ENCODE results near the gene VPS41.

Gene VPS41

GRCh38 chr7:38736138-38736537 is 172.9 kb downstream of the VPS41 start:
- H3K9ac ChIP-seq (ENCODE audit: low read depth, low read length): no peak overlapping the region
- H3K9me3 ChIP-seq (ENCODE audit: control insufficient read depth, insufficient read depth, low read length): no peaks in the 10 kb centered on the region
- no peaks in the 10 kb centered on the region for H3K4me1 ChIP-seq (ENCODE audit: control insufficient read depth, insufficient read depth, low read length)
- peaks cover 20% of the 10 kb centered on the region for H3K36me3 ChIP-seq (ENCODE audit: control insufficient read depth, insufficient read depth, low read length)
- no peak overlapping the region for H3K27ac ChIP-seq (ENCODE audit: low read depth, low read length)
- H3K27me3 ChIP-seq (ENCODE audit: control insufficient read depth, insufficient read depth, low read length): no peaks in the 10 kb centered on the region
- no peak overlapping the region for H3K4me3 ChIP-seq (ENCODE audit: low read depth, low read length)

- no peak overlapping the region for H3K27ac ChIP-seq (ENCODE audit: low read depth, low read length)
- H3K9me3 ChIP-seq (ENCODE audit: control insufficient read depth, insufficient read depth, low read length): no peaks in the 10 kb centered on the region
- peaks cover 12% of the 10 kb centered on the region for H3K4me1 ChIP-seq (ENCODE audit: control insufficient read depth, insufficient read depth, low read length)
- H3K36me3 ChIP-seq (ENCODE audit: control insufficient read depth, insufficient read depth, low read length): peaks cover 9% of the 10 kb centered on the region; the same call in 1 of the 2 replicates
- no peaks in the 10 kb centered on the region for H3K27me3 ChIP-seq (ENCODE audit: control insufficient read depth, insufficient read depth, low read length)
- H3K9ac ChIP-seq (ENCODE audit: low read depth, low read length): no peak overlapping the region
- H3K4me3 ChIP-seq (ENCODE audit: low read depth, low read length): no peak overlapping the region
These were observed 177.8 kb downstream of the VPS41 start for GRCh38 chr7:38731215-38731614.

- peak overlapping the region; percentile 18 for H3K27ac ChIP-seq (ENCODE audit: low read depth, low read length)
- peaks cover 24% of the 10 kb centered on the region; the same call in 1 of the 2 replicates for H3K36me3 ChIP-seq (ENCODE audit: control insufficient read depth, insufficient read depth, low read length)
- H3K4me1 ChIP-seq (ENCODE audit: control insufficient read depth, insufficient read depth, low read length): peaks cover 12% of the 10 kb centered on the region
- H3K27me3 ChIP-seq (ENCODE audit: control insufficient read depth, insufficient read depth, low read length): no peaks in the 10 kb centered on the region
- H3K4me3 ChIP-seq (ENCODE audit: low read depth, low read length): no peak overlapping the region
- H3K9ac ChIP-seq (ENCODE audit: low read depth, low read length): no peak overlapping the region
- H3K9me3 ChIP-seq (ENCODE audit: control insufficient read depth, insufficient read depth, low read length): no peaks in the 10 kb centered on the region
These were observed 180.8 kb downstream of the VPS41 start for GRCh38 chr7:38728145-38728544.

GRCh38 chr7:38727184-38727940 is 181.6 kb downstream of the VPS41 start:
- peaks cover 12% of the 10 kb centered on the region for H3K4me1 ChIP-seq (ENCODE audit: control insufficient read depth, insufficient read depth, low read length)
- no peaks in the 10 kb centered on the region for H3K9me3 ChIP-seq (ENCODE audit: control insufficient read depth, insufficient read depth, low read length)
- no peak overlapping the region for H3K9ac ChIP-seq (ENCODE audit: low read depth, low read length)
- H3K27me3 ChIP-seq (ENCODE audit: control insufficient read depth, insufficient read depth, low read length): no peaks in the 10 kb centered on the region
- H3K36me3 ChIP-seq (ENCODE audit: control insufficient read depth, insufficient read depth, low read length): peaks cover 26% of the 10 kb centered on the region; the same call in 1 of the 2 replicates
- no peak overlapping the region for H3K4me3 ChIP-seq (ENCODE audit: low read depth, low read length)
- H3K27ac ChIP-seq (ENCODE audit: low read depth, low read length): peak overlapping the region; percentile 18

- Histone ChIP-seq H3K4me3 (ENCODE audit: low read depth, low read length) (no peak overlapping the region), H3K27me3 (ENCODE audit: control insufficient read depth, insufficient read depth, low read length) (no peaks in the 10 kb centered on the region)
These were observed 185.7 kb downstream of the VPS41 start for GRCh38 chr7:38723327-38723726.

GRCh38 chr7:38716397-38716796 is 192.6 kb downstream of the VPS41 start:
- Histone ChIP-seq H3K9ac (ENCODE audit: low read depth, low read length) (no peak overlapping the region), H3K4me1 (ENCODE audit: control insufficient read depth, insufficient read depth, low read length) (no peaks in the 10 kb centered on the region; the same call in 1 of the 2 replicates), H3K27ac (ENCODE audit: low read depth, low read length) (no peak overlapping the region), H3K27me3 (ENCODE audit: control insufficient read depth, insufficient read depth, low read length) (no peaks in the 10 kb centered on the region), H3K4me3 (ENCODE audit: low read depth, low read length) (no peak overlapping the region), H3K36me3 (ENCODE audit: control insufficient read depth, insufficient read depth, low read length) (no peaks in the 10 kb centered on the region), H3K9me3 (ENCODE audit: control insufficient read depth, insufficient read depth, low read length) (no peaks in the 10 kb centered on the region)

More at GRCh38 chr7:38723327-38723726, 185.7 kb downstream of the VPS41 start:
- peaks cover 30% of the 10 kb centered on the region; the same call in 1 of the 2 replicates for H3K36me3 ChIP-seq (ENCODE audit: control insufficient read depth, insufficient read depth, low read length)
- H3K27ac ChIP-seq (ENCODE audit: low read depth, low read length): no peak overlapping the region
- H3K9ac ChIP-seq (ENCODE audit: low read depth, low read length): no peak overlapping the region
- peaks cover 12% of the 10 kb centered on the region for H3K4me1 ChIP-seq (ENCODE audit: control insufficient read depth, insufficient read depth, low read length)
- H3K9me3 ChIP-seq (ENCODE audit: control insufficient read depth, insufficient read depth, low read length): no peaks in the 10 kb centered on the region

GRCh38 chr7:38709123-38709522 is 199.9 kb downstream of the VPS41 start:
- no peaks in the 10 kb centered on the region for H3K27me3 ChIP-seq (ENCODE audit: control insufficient read depth, insufficient read depth, low read length)
- no peak overlapping the region for H3K27ac ChIP-seq (ENCODE audit: low read depth, low read length)
- H3K4me1 ChIP-seq (ENCODE audit: control insufficient read depth, insufficient read depth, low read length): no peaks in the 10 kb centered on the region
- no peaks in the 10 kb centered on the region for H3K36me3 ChIP-seq (ENCODE audit: control insufficient read depth, insufficient read depth, low read length)
- no peak overlapping the region for H3K9ac ChIP-seq (ENCODE audit: low read depth, low read length)
- no peaks in the 10 kb centered on the region for H3K9me3 ChIP-seq (ENCODE audit: control insufficient read depth, insufficient read depth, low read length)
- no peak overlapping the region for H3K4me3 ChIP-seq (ENCODE audit: low read depth, low read length)

GRCh38 chr7:38704751-38705150 is 204.2 kb downstream of the VPS41 start:
- no peak overlapping the region for H3K27ac ChIP-seq (ENCODE audit: low read depth, low read length)
- no peaks in the 10 kb centered on the region for H3K4me1 ChIP-seq (ENCODE audit: control insufficient read depth, insufficient read depth, low read length)
- H3K36me3 ChIP-seq (ENCODE audit: control insufficient read depth, insufficient read depth, low read length): no peaks in the 10 kb centered on the region
- no peaks in the 10 kb centered on the region for H3K27me3 ChIP-seq (ENCODE audit: control insufficient read depth, insufficient read depth, low read length)
- no peak overlapping the region for H3K4me3 ChIP-seq (ENCODE audit: low read depth, low read length)
- no peak overlapping the region for H3K9ac ChIP-seq (ENCODE audit: low read depth, low read length)
- H3K9me3 ChIP-seq (ENCODE audit: control insufficient read depth, insufficient read depth, low read length): no peaks in the 10 kb centered on the region

GRCh38 chr7:38704041-38704547 is 204.9 kb downstream of the VPS41 start:
- H3K9me3 ChIP-seq (ENCODE audit: control insufficient read depth, insufficient read depth, low read length): no peaks in the 10 kb centered on the region
- no peaks in the 10 kb centered on the region for H3K27me3 ChIP-seq (ENCODE audit: control insufficient read depth, insufficient read depth, low read length)
- H3K4me3 ChIP-seq (ENCODE audit: low read depth, low read length): no peak overlapping the region
- H3K4me1 ChIP-seq (ENCODE audit: control insufficient read depth, insufficient read depth, low read length): no peaks in the 10 kb centered on the region
- H3K27ac ChIP-seq (ENCODE audit: low read depth, low read length): no peak overlapping the region
- H3K36me3 ChIP-seq (ENCODE audit: control insufficient read depth, insufficient read depth, low read length): no peaks in the 10 kb centered on the region
- no peak overlapping the region for H3K9ac ChIP-seq (ENCODE audit: low read depth, low read length)

GRCh38 chr7:38703093-38703492 is 205.9 kb downstream of the VPS41 start:
- Histone ChIP-seq H3K27me3 (ENCODE audit: control insufficient read depth, insufficient read depth, low read length) (no peaks in the 10 kb centered on the region), H3K4me3 (ENCODE audit: low read depth, low read length) (no peak overlapping the region), H3K4me1 (ENCODE audit: control insufficient read depth, insufficient read depth, low read length) (no peaks in the 10 kb centered on the region), H3K9me3 (ENCODE audit: control insufficient read depth, insufficient read depth, low read length) (no peaks in the 10 kb centered on the region), H3K36me3 (ENCODE audit: control insufficient read depth, insufficient read depth, low read length) (no peaks in the 10 kb centered on the region), H3K9ac (ENCODE audit: low read depth, low read length) (no peak overlapping the region), H3K27ac (ENCODE audit: low read depth, low read length) (no peak overlapping the region)

- H3K9me3 ChIP-seq (ENCODE audit: control insufficient read depth, insufficient read depth, low read length): no peaks in the 10 kb centered on the region
- H3K9ac ChIP-seq (ENCODE audit: low read depth, low read length): no peak overlapping the region
These were observed 206.9 kb downstream of the VPS41 start for GRCh38 chr7:38702002-38702535.

More at GRCh38 chr7:38702002-38702535, 206.9 kb downstream of the VPS41 start:
- Histone ChIP-seq H3K27me3 (ENCODE audit: control insufficient read depth, insufficient read depth, low read length) (no peaks in the 10 kb centered on the region), H3K36me3 (ENCODE audit: control insufficient read depth, insufficient read depth, low read length) (no peaks in the 10 kb centered on the region), H3K4me1 (ENCODE audit: control insufficient read depth, insufficient read depth, low read length) (no peaks in the 10 kb centered on the region), H3K27ac (ENCODE audit: low read depth, low read length) (no peak overlapping the region), H3K4me3 (ENCODE audit: low read depth, low read length) (no peak overlapping the region)

All from HUES48 (cell line).